HPDE6-E6E7 (cell line): Measurements from ENCODE around the gene TMEM220.
"Not testable (repeated sequence)": the region's sequence is repeated elsewhere in the genome, so short reads cannot be mapped to it uniquely, and the experiment has no call there.

Experiments used
- DNase-seq: peaks from one replicate; pipeline ENCODE4 v3.0.0; 2011; ENCODE audit warnings: missing footprints; ENCODE audit errors: extremely low spot score

TMEM220 gene

GRCh38 chr17:10728331-10728892 lies 1.4 kb downstream of the TMEM220 start:
- no peak for DNase-seq

DNA sequence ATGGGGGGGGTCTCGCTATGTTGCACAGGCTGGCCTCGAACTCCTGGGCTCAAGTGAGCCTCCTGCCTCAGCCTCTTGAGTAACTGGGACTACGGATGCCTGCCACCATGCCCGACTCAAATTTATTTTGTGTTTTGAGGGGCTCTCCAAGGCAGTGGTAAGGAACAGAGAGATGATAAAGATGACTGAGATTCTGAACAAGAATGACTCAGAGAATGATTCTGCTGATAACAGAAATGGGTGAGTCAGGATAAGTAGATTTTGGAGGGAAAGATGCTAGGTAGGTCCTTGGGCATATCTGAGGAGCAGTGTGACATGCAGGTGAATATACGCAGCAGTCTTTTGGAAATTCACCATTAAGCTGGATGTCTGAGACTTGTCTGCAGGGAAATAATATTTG lies 2.6 kb downstream of the TMEM220 start:
- DNase-seq: no peak

GRCh38 chr17:10726196-10726595 lies 3.6 kb downstream of the TMEM220 start:
- no peak for DNase-seq

- DNase-seq: no peak
Measured at GRCh38 chr17:10725262-10725661, 4.6 kb downstream of the TMEM220 start.

DNA sequence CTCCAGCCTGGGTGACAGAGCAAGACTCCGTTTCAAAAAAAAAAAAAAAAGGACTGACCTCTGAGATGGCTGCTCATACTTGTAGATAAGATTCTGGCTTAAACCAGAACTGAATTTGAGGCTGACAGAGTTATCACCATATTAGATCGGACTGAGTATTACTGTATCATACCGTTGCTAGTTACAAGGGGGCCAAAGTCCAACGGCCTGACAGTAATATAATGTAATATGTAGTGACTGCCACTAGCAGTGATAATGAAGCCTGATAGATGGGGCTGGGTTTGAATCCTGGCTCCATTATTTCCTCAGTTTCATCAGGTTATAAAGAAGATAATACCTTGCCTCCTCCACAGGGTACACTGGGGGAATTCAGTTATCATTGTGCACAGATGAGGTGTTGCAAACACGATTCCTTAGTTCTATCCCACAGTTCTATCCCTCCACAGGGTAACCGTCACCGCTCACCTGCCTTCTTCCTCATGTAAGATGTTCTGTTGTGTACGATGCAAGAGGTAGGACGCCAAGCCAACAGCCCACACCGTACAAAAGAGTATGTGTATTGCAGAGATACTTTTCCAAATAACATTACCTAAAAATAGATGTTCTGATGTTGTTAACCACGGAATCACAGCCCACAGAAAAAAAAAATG lies 5.2 kb downstream of the TMEM220 start:
- no peak for DNase-seq

DNA sequence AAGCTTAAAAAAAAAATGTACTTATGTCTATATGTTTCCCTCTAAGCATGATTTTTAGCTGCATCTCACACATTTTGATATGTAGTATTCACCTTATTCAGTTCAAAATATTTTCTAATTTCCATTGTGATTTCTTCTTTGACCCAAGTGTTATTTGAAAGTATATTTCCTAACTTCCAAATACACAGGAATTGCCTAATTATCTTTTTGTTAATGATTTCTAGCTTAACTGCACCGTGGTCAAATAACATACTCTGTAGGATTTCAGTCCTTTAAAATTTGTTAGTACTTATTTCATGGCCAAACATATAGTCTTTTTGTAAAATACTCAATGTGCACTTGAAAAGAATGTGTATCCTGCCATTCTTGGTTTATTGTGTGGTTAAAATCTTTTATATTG lies 11.3 kb downstream of the TMEM220 start:
- DNase-seq: no peak

- no peak for DNase-seq
Measured at GRCh38 chr17:10716218-10716617, 13.6 kb downstream of the TMEM220 start.

- DNase-seq: no peak
Measured at GRCh38 chr17:10713318-10713717, 16.5 kb downstream of the TMEM220 start.

DNA sequence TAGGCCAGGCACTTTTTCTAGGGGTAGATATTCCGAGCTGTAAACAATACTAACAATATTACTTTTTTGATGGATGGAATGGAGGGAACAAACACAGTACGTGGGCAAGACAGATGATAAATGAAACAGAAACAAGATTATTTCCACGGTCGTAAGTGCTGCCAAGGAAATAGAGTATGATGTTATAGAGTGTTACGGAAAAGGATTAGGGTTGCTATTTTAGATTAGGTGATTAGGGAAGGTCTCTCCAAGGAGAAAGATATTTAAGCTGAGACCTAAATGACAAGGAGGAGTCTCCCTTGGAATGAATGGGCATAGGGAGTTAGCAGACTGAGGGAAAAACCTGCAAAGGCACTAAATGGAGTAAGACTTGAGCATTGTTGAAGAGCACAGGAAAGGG lies 24.1 kb downstream of the TMEM220 start:
- DNase-seq: no peak

- DNase-seq: no peak
Measured at GRCh38 chr17:10702574-10702973, 27.2 kb downstream of the TMEM220 start.

DNA sequence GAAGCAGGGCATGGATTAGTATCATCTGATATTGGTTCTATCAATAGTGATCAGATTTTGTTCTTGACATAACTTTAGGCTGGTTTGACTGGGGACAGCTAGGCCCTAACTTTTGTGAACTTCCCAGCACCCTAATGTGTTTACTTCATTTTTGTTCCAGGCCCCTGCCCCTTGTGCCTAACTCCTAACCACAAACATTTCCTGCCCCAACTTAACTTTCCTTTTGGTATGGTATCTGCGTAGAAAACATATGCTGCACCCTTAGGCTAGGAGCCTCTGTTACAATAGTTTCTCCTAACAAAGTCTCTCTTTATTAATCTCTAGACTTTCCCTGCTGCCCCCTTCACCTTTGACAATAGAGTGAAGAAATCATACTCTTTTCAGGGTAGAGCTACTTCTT lies 30.0 kb downstream of the TMEM220 start:
- DNase-seq: no peak

- DNase-seq: no peak
Measured at GRCh38 chr17:10698096-10698818, 31.6 kb downstream of the TMEM220 start.

DNA sequence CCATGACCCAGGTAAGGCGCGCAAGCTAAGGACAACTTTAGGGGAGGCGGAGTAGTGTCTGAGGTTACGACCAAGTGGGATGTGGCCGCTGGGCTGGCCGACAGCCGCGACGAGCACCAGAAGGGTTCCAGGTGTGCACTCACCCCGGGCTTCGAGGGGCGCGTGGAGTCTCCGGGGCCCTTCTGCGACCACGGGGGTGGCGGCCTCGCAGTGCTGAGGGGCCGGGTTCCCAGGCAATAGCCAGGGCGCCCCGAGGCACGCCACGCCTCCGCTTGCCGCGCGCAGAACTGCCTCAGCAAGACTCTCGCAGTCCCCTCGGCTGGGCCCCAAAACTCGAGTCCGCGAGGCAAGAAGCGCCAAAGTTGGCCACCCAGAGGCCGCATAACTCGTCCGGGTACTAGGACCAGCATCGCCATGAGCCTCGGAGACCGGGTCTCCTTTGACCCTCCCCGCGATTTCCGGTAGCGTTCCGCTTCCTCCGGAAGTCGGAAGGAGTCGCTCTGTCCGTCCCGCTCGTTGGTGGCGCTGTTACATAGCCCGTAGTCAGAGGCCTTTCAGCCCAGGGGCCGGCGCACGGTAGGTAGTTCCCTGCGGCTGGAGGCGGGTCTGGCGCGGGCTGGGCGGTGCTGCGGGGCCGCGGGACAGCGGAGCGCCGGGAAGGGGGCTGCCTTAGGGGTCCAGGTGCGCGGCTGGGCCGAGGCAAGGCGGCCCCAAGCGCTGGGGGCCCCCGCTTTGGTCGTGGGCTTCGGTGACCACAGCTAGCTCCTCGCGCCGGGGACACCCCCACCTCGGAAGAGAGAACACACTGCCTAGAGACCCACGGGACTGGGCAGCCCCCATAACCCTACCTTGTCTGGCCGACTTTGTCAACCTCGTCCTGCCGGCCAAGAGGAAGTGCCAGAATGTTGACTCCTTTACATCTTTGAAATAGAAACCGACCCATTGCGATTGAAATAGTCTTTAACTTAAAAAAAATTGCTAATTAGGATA lies 32.4 kb downstream of the TMEM220 start, which contains the start of the genes ADPRM and SCO1:
Gene ADPRM (plus strand): TSS at position 503 of the 990 bp plus-strand sequence. CDS start 7,333 bp downstream, outside the sequence.
Gene SCO1 (minus strand): TSS at position 442 of the 990 bp plus-strand sequence. CDS start 26 bp downstream, at position 416.
- DNase-seq: peak; percentile 79

DNA sequence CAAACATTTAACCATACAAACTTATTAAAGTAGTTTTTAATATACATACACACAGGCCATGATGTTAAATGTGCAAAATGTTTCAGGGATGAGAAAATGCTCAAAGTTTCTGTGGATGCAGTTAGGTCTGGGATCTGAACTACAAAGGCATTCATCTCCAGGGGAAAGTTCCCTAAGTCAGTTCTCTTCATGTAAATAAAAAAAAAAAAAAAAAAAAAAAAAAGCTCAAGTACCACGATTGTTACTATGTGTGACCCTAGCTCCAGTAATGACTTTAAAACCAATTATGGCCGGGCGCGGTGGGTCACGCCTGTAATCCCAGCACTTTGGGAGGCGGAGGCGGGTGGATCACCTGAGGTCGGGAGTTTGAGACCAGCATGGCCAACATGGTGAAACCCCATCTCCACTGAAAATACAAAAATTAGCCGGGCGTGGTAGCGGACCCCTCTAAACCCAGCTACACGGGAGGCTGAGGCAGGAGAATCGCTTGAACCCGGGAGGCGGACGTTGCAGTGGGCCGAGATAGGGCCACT lies 33.9 kb downstream of the TMEM220 start:
- not testable (repeated sequence) for DNase-seq

- DNase-seq: no peak
Measured at GRCh38 chr17:10687499-10687898, 42.3 kb downstream of the TMEM220 start.

DNA sequence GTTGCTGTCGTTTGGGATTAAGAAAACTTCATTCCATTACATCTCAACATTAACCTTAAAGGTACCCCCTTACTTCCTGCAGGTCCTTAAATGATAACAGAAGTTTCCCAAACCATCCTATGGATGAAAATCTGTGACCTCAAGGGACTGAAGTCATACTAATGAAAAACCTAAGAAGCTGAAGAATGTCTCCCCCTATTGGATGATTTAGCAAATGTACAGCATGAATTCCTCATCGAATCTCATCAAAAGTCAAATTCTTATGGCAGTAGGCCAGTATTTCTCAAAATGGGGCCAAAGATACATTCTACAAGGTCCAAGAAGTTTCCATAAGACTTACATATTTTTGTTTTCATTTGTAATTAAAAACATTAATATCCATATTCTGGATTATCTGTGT lies 46.0 kb downstream of the TMEM220 start:
- DNase-seq: no peak

DNA sequence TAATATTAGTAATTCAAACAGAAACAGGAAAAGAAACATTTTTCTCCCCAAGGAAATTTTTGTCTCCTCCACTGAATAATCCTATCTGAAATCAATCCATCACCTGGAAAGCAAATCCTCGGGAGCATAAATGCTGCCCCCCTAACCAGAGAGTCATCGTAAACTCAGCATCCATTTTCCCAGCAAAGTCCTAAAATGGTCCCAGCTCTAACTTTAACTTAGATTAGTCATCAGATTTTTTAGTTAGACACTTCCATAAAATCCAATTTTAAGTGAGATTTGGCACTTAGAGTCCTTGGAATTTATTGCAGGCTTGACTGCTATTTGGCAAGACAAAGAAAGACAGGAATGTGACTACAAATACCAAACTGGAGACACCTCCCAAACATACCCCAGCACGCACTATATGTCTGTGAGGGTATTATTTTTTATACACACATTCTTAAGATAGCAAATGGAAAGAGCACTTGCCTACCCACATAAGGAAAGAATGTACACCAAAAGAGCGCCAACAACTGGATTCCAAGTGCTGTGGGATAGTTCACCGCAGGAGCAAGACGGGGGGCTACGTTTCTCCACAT lies 47.9 kb downstream of the TMEM220 start:
- no peak for DNase-seq

GRCh38 chr17:10674704-10675103 lies 55.1 kb downstream of the TMEM220 start:
- no peak for DNase-seq

GRCh38 chr17:10673312-10673711 lies 56.5 kb downstream of the TMEM220 start:
- DNase-seq: no peak

DNA sequence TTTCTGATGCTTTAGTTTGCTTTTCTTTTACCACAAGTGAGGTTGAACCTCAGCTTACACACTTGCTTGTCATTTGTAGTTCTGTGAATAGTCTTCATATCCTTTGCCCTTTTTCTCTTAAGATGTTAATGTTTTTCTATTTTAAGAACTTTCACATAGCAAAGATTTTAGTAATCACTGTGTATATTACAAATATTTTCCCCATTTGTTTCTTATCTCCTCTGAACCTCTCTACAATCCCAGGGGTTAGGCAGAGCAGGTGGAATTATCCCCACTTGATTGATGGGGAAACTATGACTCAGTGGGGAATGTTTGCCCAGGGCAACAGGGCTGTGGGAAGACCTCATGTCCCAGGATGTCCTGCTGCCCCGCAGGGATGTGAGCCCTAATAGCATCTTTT lies 61.0 kb downstream of the TMEM220 start:
- DNase-seq: no peak

DNA sequence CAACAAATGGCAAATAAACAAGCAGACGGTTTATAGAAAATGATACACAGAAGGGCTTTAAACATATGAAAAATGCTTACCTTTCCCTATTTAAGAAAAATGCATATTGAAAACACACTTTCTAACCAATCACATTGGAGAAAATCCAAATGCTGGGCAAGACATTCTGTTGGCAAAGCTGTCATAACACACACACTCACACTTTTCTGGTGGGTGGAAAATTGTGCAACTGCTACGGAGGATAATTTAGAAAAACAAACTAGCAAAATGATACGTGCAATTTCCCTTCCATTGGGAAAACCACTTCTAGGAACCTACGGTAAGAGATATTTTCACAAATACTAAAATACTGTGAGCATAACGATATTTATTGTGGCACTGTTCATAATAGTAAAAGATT lies 62.9 kb downstream of the TMEM220 start:
- no peak for DNase-seq
